ENCODE data around the gene ZNF516.

ZNF516 gene

DNA sequence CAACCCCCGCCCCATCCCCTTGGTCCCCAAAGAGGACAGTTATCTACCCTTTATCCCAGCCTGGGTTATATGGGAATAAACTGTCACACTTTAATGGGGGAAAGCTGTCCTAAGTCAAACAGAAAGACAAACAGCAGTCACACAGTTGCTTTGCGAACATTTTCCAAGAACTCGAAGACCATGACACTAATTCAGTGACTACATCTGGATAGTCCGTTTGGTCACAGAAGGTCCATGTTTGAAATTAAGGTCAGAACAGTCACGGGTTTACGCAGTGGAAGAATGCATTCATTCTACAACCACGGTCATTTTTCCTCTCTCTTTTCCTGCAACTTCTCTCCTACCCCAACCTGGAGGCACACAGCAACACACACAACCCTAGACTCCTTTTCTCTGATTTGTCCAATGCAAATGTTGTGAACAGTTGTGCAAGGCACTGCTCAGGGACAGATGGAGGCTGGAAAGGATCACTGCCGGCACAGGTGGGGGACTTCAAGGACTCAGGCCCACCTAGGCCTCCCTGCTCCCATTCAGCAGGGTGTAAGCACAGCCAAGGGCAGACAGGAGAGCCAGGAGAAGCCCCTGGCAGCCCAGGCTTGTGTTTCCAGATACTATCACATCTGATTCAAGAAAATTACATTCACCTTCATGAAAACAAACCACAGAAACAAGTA, 39.9 kb downstream of the ZNF516 start:
- no peak for DNase-seq (ENCODE audit: low read depth in 3 of 3)

GRCh38 chr18:76454418-76454817, 40.6 kb downstream of the ZNF516 start:
- no peak for DNase-seq (ENCODE audit: low read depth in 3 of 3)

DNA sequence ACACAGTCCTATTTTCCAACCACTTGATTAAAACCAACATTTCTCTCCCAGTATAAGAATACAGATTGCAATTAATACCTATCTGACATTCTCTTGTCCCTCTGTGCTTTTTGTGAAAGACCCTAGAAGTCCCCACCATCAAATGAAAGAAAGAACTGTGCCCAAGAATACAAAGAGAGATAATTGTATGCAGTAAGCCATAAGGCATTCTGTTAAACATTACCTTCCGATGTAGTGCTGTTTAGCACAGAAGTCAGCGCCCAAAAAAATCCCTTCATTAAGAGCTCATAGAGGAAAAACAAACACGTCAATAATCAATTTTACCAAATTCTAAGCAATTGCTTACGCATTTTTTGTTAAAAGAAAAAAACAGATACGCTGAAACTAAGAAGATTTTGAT, 41.1 kb downstream of the ZNF516 start:
- DNase-seq (ENCODE audit: low read depth in 3 of 3): no peak

DNA sequence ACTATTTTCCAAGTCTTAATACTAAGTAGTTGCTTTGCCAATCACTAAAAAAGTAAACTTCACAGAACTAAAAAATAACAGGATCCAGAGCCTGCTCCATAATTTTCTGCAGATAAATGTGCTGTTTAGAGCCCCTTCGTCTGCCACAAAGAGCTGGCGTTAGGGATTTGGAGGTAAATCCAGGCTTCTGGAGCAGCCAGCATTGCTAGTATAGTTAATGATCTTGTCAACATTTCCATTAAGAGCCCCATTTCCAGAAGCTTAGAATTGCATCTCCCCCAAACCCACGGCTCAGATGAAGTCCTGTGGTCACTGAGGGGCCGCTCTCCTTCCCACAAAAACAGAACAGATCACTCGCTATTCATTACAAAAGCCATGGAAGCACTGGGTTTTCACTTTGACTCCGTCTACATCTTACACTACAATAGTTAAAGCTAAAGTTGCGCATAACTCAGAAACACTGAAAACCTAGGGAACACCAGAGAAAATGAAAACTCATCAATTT, 41.9 kb downstream of the ZNF516 start:
- DNase-seq (ENCODE audit: low read depth in 3 of 3): no peak

DNA sequence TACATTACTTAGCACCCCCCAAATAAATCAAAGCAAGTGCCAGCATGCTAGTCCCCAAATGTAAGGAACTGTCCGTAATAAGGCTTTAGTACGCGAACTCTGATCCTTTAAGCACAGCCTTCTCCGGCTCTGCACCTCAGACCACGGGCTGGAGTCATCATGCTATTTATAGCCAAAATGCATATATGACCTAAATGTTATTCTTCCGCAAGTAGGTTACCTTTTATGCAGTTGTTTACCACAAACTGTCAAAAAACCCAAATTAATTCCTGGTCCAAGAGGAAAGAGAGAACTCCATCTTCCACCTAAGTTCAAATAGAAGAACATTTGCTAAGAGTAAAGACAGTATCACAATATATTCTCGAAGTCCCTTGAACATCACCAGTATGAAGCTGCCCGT, 42.7 kb downstream of the ZNF516 start:
- DNase-seq (ENCODE audit: low read depth in 3 of 3): no peak

DNA sequence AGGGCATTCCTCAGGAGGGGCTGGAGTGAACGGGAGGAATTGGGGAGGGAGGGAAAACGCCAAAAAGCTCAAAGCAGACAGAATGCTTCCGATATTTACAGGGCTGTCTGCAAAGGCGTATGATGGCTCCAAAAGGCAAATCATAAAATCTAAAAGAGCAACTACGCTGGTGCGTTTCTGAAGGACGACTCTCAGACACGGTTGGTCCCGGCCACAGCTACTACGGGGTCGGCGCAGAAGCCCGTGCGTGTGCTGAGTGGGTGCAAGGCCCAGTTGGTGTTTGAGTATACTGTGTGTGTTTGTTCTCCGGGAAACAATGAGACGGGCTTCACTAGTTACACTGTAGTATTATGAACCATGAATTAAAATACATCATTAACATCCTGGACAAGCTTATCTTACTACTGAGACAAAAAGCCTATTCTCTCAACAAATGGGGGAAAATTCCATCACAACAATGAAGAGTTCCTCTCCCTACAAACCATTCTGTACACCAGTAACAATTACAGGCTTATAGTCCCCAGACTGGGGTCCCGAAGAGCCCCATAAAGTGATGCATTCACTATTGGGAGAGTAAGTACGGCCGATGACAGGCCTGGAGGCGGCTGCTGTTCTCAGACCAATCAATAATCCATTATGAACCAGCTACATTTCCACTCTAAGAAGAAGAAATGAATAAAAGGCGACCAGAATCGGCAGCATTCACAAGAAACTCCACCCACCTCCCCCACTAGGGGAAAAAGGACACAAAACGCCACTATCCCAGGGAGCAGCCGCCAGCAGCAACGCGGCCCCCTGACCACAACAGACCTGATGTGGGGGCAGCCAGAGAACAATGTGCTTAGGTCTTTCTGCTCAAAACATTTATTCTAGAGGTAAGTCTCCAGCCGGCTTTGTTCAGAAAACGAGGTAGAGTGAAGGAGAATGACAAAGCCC, 43.4 kb downstream of the ZNF516 start:
- DNase-seq (ENCODE audit: low read depth in 3 of 3): no peak

DNA sequence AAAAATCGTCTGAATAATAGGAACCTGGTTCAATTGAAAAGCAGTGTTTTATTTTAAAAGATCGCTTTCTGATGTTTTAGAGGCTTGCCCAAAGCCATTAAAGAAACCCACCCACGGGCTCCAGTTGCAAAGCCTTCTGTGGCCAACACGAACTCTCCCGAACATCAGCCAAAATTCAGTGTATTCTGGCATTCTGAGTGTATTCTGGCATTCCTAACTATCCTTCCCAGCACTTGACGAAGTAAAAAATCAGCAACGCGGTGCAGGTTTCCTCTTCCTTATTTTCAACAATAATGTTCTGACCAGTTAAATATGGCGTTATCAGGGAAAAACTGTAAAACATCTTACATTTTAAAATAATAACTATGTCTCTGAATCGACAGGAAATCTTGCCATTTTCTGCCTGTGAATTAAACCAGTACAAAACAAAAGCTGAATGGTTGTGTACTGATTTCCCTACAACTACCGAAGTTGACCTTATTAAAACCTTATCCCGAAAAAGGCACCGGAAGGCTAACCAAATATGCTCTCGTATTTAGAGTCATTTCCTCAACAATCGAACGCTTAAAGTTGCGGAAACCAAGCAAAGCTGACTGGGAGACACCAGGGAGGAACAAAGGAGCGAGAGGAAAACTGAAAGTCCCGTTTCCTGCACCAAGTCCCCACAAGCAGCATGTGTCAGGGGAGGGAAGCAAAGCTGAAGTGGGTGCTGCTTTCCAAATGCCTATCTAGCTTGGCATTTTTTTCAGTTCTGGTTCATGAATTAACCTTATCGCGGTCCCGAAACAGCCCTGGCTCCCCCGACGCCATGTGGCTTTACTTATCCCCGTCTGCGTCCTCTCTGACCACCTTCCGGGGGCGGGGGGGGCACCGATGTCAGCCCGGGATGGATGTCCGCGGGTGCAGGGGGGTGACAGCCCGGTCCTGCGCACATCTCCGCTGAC, 44.3 kb downstream of the ZNF516 start:
- DNase-seq (ENCODE audit: low read depth in 3 of 3): peak in 1 of 3 experiments; percentile 21

DNA sequence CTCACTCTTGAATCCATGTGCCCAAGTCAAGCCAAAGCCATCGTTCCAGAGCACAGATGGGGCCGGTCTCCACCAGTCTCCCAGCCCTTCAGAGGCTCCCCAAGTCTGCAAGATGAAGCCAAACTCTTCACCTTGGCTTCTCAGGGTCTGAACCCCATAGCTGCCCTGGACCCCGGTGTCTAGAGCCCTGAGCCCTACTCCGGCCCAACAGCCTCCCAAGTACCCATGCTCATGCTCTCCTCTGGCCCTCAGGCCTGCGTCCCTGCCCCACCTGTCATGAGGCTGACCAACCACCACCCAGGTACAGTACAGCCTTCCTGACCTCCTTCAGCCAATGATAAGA, 46.0 kb downstream of the ZNF516 start:
- no peak for DNase-seq (ENCODE audit: low read depth in 3 of 3)

GRCh38 chr18:76448256-76449110, 46.6 kb downstream of the ZNF516 start:
- no peak for DNase-seq (ENCODE audit: low read depth in 3 of 3)

DNA sequence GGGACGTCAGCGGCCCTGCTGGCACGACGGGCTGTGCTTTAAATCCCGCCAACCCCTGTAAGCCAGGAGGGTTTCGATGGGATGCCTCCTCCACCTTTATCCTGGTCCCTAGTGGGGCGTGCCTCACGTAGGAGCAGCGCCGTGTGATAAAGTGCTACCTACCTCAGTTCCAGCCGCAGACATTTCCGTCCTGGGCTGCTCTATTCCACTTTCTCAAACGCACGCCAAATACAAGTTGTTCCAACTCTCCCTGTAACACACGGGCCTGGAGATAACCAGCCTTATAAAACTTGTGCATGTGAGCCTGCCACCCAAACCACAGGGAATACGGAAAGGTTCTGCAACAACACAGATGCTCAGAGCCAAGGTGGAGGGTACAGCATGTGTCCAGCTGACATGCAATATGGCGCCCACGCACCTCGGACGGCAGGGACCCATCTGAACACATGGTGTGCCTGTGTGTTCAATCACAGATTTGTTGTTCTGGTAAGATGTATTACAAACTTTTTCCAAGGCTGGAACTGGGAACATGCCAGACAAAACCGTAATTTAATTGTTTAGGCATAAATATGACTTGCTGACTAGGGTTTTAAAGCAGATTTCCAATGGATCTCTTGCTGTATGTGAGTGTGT, 47.7 kb downstream of the ZNF516 start:
- DNase-seq (ENCODE audit: low read depth in 3 of 3): no peak

DNA sequence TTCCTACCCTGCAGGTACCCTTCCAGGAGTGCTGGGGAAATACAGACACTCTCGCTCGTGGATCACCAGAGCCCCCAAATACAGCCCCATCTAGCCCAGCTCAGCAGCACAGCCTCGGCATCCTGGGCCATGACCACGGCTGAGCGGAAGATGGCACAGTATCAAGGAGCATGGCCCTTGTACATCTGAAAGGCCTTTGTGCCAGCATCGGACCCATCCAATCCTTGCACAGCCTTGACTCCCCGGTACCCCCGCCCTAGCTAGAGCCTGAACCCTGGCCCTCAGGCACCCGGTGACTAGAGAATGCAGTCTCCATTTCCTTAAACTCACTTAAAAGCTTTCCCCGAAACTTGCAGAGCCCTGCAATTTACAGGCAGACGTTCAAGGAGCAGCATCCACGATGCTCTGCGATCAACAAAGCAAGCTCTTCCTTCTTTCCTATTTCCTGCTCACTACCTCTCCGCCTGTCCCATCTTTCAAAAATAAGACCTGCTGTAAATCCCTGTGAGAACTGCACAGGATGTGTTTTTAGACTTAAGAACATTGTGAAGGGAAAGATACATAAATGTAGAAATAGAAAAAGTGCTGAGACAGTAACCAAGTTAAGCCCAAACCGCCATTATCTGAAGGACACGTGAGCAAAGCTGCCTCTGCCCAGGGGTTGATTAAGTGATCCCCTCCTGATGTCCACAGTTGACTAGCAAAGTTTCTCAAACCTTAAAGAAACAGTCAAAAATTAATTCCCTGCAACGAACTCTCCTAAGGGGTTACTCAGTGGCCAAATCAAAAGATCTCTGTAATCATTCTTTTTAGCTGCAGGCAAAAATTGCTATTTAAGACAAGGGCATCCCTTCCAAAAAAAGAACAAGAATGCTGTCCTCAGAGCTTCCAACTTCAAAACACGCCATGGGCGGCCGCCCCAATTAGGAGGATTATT, 48.5 kb downstream of the ZNF516 start:
- DNase-seq (ENCODE audit: low read depth in 3 of 3): no peak

DNA sequence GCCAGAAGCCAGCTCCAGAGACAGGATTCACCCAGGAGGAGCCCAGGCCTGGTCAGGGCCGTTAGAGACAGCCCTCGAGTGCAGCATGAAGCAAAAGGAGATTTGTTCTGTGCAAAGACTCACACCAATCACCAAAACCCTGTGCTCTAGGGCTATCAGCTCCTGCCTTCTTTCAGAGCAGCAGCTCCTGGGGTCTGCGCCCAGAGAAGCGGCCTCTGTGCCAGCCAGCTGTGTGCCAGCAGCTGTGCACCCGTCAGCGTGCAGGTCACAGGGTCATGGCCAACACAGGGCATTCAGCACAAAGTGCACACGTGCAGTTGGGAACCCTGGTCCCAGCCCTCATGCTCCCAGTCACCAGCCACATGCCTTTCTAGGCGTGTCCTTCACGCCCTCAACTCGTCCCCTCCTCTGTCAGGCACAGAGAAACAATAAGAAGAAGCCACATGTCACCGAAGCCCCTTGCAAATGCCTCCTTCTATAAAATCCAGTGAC, 49.3 kb downstream of the ZNF516 start:
- DNase-seq (ENCODE audit: low read depth in 3 of 3): no peak

DNA sequence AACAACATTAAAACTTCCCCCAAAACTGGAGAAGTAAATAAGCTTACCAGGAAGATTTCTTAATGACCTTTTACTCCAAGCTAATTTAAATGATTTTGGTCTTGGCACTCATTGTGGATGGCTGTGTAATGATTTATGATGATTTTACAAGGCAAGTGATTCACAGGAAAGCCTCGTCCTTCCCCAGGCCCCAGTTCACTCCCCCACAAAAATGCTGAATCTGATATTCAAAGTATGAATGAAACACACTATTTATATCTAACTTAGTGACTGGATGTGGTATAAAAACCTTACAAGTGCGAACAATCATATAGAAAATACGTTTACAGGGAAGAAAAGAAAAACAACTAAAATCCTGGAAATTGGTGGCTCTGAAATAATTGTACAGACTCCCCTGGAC, 49.8 kb downstream of the ZNF516 start:
- no peak for DNase-seq (ENCODE audit: low read depth in 3 of 3)

DNA sequence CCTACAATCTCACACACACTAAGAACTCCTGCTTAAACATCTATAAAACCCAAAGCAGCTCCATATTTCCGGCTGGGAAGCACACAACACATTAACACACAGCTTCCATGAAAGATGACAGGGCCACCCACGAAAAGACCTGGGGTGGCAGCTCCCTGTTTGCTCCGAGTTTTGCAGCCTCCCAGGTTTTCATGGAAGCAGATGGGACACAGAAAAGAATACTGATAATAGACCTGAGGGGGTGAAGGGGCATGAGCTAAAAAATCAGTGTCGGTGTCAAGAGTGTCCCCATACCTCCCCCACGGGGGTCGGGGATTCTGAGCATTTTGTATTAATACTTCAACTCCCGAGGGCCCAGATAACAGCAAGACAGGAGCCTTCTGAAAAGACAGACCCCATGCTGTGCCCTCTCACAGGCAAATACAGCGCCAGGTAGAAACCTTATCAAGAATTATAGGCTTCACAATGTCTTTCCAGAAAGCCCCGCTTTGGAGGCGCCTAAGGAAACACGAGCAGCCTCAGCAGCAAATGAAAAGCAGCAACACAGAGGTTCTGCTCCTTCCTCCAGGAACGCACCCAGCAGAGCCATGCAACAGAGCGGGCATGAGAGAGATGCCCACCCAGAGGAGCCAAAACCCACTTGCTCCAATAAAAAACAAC, 50.5 kb downstream of the ZNF516 start:
- no peak for DNase-seq (ENCODE audit: low read depth in 3 of 3)

DNA sequence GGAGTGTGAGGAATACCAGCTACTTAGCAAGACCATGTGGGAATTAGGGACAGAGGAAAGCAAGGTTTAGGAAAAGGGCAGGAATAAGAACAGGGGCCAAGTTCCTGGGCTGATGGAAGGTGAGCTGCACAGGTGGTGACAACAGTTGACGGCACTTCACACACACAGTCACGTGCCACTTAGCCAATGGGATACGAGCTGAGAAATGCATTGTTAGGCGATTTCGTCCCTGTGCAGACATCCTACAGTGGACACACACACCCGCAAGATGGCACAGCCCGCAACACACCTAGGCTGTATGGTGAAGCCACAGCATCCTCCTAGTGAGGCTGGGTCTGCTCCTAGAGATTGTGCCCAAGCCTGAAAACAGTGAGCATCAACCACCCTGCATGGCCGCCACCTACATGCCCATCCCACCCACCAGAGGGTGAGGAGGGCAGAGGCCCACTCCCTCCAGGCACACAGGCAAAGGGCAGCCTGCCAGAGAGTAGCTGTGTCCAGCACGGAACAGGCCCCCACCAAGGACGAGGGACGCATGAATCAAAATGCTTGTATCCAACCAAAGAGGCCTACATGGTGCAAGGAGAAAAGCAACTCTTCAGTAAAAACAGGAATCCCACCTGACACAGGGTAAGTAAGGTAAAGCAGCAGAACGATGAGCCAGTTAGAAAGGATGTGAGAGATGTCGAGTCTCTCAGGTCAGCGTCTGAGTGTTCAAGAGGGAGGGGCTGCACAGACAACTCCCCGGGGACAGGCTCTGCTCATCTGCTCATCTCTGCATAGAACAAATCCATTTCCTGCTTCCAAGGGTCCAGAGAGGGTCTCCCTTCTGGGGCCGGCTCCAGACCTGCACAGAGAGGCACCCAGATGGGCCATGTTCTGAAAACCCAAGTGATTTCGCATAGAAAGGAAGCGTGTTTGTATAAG, 51.3 kb downstream of the ZNF516 start:
- no peak for DNase-seq (ENCODE audit: low read depth in 3 of 3)

- no peak for DNase-seq (ENCODE audit: low read depth in 3 of 3)
Measured at GRCh38 chr18:76442413-76443171, 52.5 kb downstream of the ZNF516 start.
